Thoracic aorta (tissue), 2 donors: ENCODE results near the gene THEMIS. TPM values are rescaled to one million over a fixed set of nuclear protein-coding genes. Genes with fewer than 3 reads are reported as not detected.

Source experiments
- ATAC-seq: fragments of 150-250 bp; one replicate; pipeline ENCODE4 v1.8.0; 2017; ENCODE audit warnings: low read depth; ENCODE audit not compliant: insufficient number of reproducible peaks, low FRiP score
- DNase-seq: peaks from one replicate; pipeline ENCODE4 v3.0.0-alpha.2; 2020; ENCODE audit warnings: low spot score
- H3K27ac ChIP-seq, 2 donors: fragments of 200-600 bp; sonication (generic); 1 replicate in 1 of 2; 2 replicates in 1 of 2; pipeline ENCODE4 v1.5.1; 2016; ENCODE audit warnings: mild to moderate bottlenecking in 2 of 2, moderate library complexity in 2 of 2
- H3K27me3 ChIP-seq: fragments of 200-600 bp; sonication (generic); replicated peaks from 2 replicates; pipeline ENCODE4 v1.6.0; 2016; ENCODE audit warnings: mild to moderate bottlenecking; ENCODE audit not compliant: insufficient read depth
- H3K36me3 ChIP-seq: fragments of 200-600 bp; sonication (generic); one replicate; pipeline ENCODE4 v1.5.1; 2016
- H3K4me1 ChIP-seq, 2 donors: fragments of 200-600 bp; sonication (generic); 1 replicate in 1 of 2; 2 replicates in 1 of 2; pipeline versions ENCODE4 v1.5.1 to v1.6.0; 2016; ENCODE audit warnings: low read depth in 2 of 2, mild to moderate bottlenecking in 1 of 2; ENCODE audit not compliant: control insufficient read depth in 1 of 2
- H3K4me3 ChIP-seq: fragments of 200-600 bp; sonication (generic); 2 replicates; pipeline ENCODE4 v1.5.1; 2016; ENCODE audit warnings: mild to moderate bottlenecking
- H3K9me3 ChIP-seq: fragments of 200-600 bp; sonication (generic); 2 replicates; pipeline ENCODE4 v1.5.1; 2016
- total RNA-seq, 2 donors: library from RNA; depleted of rRNA; stranded (reverse); fragments of >200 nt; gene quantifications; one replicate each; pipeline versions ENCODE4 v1.1.0 to v1.2.3, GENCODE V29; 2016
- TF ChIP-seq, protein P1 (sequence below): fragments of 200-600 bp; sonication (generic); IDR thresholded peaks from one replicate; pipeline ENCODE4 v1.5.1; 2019; ENCODE audit warnings: antibody characterized with exemption

The THEMIS gene
- total RNA-seq, 2 donors from 2014 or later: 1.6 to 1.9 TPM

DNA sequence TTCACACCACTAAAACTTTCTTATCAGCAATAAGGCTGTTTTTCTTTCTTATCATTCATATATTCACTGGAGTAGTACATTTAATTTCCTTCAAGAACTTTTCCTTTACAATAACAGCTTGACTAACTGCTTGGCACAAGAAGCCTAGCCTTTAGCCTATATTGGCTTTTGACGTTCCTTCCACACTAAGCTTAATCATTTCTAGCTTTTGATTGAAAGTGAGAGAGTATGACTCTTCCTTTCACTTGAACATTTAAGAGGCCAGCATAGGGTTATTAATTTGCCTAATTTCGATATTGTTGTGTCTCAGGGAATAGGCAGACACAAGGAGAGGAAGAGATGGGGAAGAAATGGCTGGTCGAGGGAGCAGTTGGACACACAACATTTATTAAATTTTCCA is 23.6 kb downstream of the THEMIS start:
- no peak for ATAC-seq

DNA sequence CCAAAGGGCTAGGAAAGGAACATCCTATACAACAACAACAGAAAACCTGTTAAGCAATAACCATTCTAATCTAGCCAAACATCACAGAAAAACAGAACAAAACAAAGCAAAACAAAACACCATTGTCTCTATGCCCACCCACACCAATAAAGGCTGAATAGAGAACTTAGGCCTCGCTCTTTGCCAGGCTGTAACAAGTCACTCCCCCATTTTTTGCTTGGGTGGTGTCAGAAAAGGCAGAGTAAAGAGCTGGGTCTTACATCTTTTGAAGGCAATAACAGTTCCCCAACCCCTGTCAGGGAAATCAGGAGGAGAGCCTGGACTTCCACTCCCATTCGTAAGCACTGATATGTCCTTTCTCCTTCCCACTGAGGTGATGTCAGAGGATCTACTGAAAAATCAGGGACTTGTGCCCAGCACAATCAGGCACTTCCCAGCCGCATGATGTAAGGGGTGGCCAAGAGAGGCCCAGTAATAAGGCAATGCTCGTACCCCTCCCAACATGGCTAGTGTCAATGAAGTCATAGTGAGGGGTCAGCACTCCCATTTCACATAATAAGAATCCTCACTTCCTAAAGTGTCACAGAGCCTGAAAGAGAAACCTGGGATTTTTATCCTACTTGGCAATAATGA is 31.0 kb downstream of the THEMIS start:
- TF ChIP-seq, protein P1, sequence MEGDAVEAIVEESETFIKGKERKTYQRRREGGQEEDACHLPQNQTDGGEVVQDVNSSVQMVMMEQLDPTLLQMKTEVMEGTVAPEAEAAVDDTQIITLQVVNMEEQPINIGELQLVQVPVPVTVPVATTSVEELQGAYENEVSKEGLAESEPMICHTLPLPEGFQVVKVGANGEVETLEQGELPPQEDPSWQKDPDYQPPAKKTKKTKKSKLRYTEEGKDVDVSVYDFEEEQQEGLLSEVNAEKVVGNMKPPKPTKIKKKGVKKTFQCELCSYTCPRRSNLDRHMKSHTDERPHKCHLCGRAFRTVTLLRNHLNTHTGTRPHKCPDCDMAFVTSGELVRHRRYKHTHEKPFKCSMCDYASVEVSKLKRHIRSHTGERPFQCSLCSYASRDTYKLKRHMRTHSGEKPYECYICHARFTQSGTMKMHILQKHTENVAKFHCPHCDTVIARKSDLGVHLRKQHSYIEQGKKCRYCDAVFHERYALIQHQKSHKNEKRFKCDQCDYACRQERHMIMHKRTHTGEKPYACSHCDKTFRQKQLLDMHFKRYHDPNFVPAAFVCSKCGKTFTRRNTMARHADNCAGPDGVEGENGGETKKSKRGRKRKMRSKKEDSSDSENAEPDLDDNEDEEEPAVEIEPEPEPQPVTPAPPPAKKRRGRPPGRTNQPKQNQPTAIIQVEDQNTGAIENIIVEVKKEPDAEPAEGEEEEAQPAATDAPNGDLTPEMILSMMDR: no peak
- Histone ChIP-seq H3K27ac (no peak overlapping the region), H3K27me3 (no peaks in the 10 kb centered on the region), H3K4me1 (no peaks in the 10 kb centered on the region), H3K4me3 (no peak overlapping the region), H3K36me3 (no peaks in the 10 kb centered on the region), H3K9me3 (no peaks in the 10 kb centered on the region)
- DNase-seq (no peak), ATAC-seq (no peak)

More for the DNA sequence above, 23.6 kb downstream of the THEMIS start:
- DNase-seq: no peak
- TF ChIP-seq, protein P1: no peak
- Histone ChIP-seq H3K36me3 (no peaks in the 10 kb centered on the region), H3K4me3 (no peak overlapping the region), H3K9me3 (no peaks in the 10 kb centered on the region), H3K4me1 (no peaks in the 10 kb centered on the region), H3K27ac (no peak overlapping the region), H3K27me3 (no peaks in the 10 kb centered on the region)

DNA sequence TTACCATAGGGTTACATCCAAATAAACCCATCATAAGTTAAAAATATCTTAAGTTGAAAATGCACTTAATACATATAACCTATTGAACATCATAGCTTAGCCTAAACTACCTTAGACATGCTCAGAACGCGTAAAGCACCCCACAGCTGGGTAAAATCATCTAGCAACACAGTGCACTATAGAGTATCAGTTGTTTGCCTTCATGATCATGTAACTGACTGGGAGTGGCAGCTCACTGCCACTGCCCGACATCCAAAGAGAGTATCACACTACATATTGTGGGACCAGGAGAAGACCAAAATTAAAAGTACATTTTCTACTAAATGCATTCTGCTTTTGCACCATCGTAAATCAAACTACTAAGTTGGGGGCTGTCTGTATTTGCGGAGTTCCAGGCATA is 31.7 kb downstream of the THEMIS start:
- no peak for DNase-seq
- TF ChIP-seq, protein P1: no peak
- Histone ChIP-seq H3K27ac (no peak overlapping the region), H3K36me3 (no peaks in the 10 kb centered on the region), H3K4me3 (no peak overlapping the region), H3K4me1 (no peaks in the 10 kb centered on the region), H3K9me3 (no peaks in the 10 kb centered on the region), H3K27me3 (no peaks in the 10 kb centered on the region)
- ATAC-seq: no peak

DNA sequence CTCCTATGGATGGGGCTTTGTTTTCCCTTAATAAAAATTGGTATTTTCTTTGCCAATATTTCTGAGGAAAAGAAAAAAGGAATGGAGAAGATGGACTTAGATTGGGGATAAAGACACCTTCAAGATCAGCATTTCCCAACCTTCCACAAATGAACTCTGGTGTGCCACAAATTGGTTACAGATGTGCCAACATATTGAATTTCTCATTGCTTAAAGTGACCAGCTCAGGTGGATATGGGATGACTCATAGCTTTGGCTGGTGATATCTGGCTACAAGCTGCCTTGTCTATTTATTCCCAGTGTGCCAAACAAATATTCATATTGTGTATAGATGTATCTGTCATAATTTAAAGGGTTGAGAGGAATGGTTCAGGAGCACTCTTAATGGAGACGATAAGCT is 32.5 kb downstream of the THEMIS start:
- ATAC-seq: no peak

DNA sequence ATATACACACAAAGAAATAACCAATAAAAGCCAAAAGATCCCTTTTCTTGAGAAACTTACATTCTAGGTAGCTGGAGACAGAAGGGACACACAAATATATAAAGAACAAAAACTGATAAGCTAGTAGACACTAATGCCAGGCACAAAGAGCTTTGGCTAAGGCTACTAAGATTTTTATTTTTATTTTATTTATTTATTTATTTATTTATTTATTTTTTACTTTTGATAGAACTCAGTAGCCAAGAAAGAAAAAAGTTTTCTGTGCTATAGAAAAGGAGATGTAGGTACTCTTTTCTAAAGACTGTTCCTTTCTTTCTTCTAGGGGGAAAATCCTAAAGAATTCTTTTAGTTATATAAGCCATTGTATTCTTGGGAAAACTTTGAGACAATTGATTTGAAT is 34.1 kb downstream of the THEMIS start:
- H3K27me3 ChIP-seq: no peaks in the 10 kb centered on the region
- H3K9me3 ChIP-seq: no peaks in the 10 kb centered on the region
- ATAC-seq (no peak), DNase-seq (no peak)
- H3K4me3 ChIP-seq: no peak overlapping the region
- H3K4me1 ChIP-seq: no peaks in the 10 kb centered on the region
- H3K36me3 ChIP-seq: no peaks in the 10 kb centered on the region
- no peak overlapping the region for H3K27ac ChIP-seq
- TF ChIP-seq, protein P1: no peak

More for the DNA sequence above, 32.5 kb downstream of the THEMIS start:
- H3K27me3 ChIP-seq: no peaks in the 10 kb centered on the region
- no peak overlapping the region for H3K4me3 ChIP-seq
- TF ChIP-seq, protein P1: no peak
- H3K9me3 ChIP-seq: no peaks in the 10 kb centered on the region
- no peak overlapping the region for H3K27ac ChIP-seq
- DNase-seq: no peak
- H3K4me1 ChIP-seq: no peaks in the 10 kb centered on the region
- H3K36me3 ChIP-seq: no peaks in the 10 kb centered on the region
